Large intestine (tissue), 3 donors: ENCODE results near the gene DST. TPM values are rescaled to one million over a fixed set of nuclear protein-coding genes. Genes with fewer than 3 reads are reported as not detected.
A peak's percentile ranks its signal among the peaks of the same experiment; 100 is the strongest.

Experiments used
- DNase-seq, 2 donors: peaks; one replicate each; pipeline versions ENCODE4 v3.0.0 to v3.0.0-alpha.2; 2013
- H3K27ac ChIP-seq: one replicate; pipeline ENCODE4 v1.5.1; 2013; ENCODE audit warnings: low read length
- H3K27me3 ChIP-seq: 2 replicates; pipeline ENCODE4 v1.6.1; 2013; ENCODE audit warnings: low read length; ENCODE audit not compliant: control insufficient read depth, insufficient read depth
- H3K36me3 ChIP-seq: 2 replicates; pipeline ENCODE4 v1.6.1; 2013; ENCODE audit warnings: low read length; ENCODE audit not compliant: control insufficient read depth, insufficient read depth
- H3K4me1 ChIP-seq: one replicate; pipeline ENCODE4 v1.6.1; 2013; ENCODE audit warnings: low read length; ENCODE audit not compliant: control insufficient read depth, insufficient read depth
- H3K4me3 ChIP-seq: one replicate; pipeline ENCODE4 v1.5.1; 2013; ENCODE audit warnings: low read length
- H3K9me3 ChIP-seq: one replicate; pipeline ENCODE4 v1.6.1; 2013; ENCODE audit warnings: mild to moderate bottlenecking, low read depth, low read length, moderate library complexity; ENCODE audit not compliant: control insufficient read depth
- WGBS: methylation state at CpG from one replicate; pipeline ENCODE4 v1.1.5; 2013; ENCODE audit warnings: low lambda C conversion rate; ENCODE audit not compliant: insufficient coverage; 5-methylcytosine and 5-hydroxymethylcytosine counted together
- polyA plus RNA-seq: library from polyadenylated mRNA; unstranded; fragments of 120-200 nt; gene quantifications from one replicate; pipeline ENCODE4 v1.2.1, GENCODE V29; 2013

DST gene
- polyA plus RNA-seq, 1 donor = 234 TPM

- WGBS = 40% methylated on average over 2 of the region's 4 CpGs
- peak overlapping the region; percentile 34 for H3K27ac ChIP-seq
- no peaks in the 10 kb centered on the region for H3K9me3 ChIP-seq
- no peaks in the 10 kb centered on the region for H3K27me3 ChIP-seq
- H3K4me3 ChIP-seq = no peak overlapping the region
- peak; percentile 23 to 61 for DNase-seq
- peaks cover 4% of the 10 kb centered on the region for H3K4me1 ChIP-seq
- peaks cover 75% of the 10 kb centered on the region for H3K36me3 ChIP-seq
These were observed 166.8 kb downstream of the DST start for GRCh38 chr6:56475736-56476457.

GRCh38 chr6:56474532-56474931, 168.2 kb downstream of the DST start:
- H3K27ac ChIP-seq = no peak overlapping the region
- no peak for DNase-seq
- peaks cover 73% of the 10 kb centered on the region for H3K36me3 ChIP-seq
- H3K4me3 ChIP-seq = no peak overlapping the region
- no peaks in the 10 kb centered on the region for H3K9me3 ChIP-seq
- H3K4me1 ChIP-seq = peaks cover 4% of the 10 kb centered on the region
- WGBS = no CpG with 5 or more reads among the region's 1 CpG
- H3K27me3 ChIP-seq = no peaks in the 10 kb centered on the region

- no peaks in the 10 kb centered on the region for H3K9me3 ChIP-seq
- no peaks in the 10 kb centered on the region for H3K4me1 ChIP-seq
- 93% methylated on average over 3 of the region's 13 CpGs for WGBS
- H3K4me3 ChIP-seq = no peak overlapping the region
- peaks cover 61% of the 10 kb centered on the region for H3K36me3 ChIP-seq
- H3K27ac ChIP-seq = no peak overlapping the region
- no peak for DNase-seq
- no peaks in the 10 kb centered on the region for H3K27me3 ChIP-seq
These were observed 179.2 kb downstream of the DST start for GRCh38 chr6:56463443-56463842.

- Histone ChIP-seq H3K9me3 (no peaks in the 10 kb centered on the region), H3K36me3 (peaks cover 59% of the 10 kb centered on the region), H3K27ac (no peak overlapping the region), H3K4me1 (no peaks in the 10 kb centered on the region), H3K27me3 (no peaks in the 10 kb centered on the region), H3K4me3 (no peak overlapping the region)
- DNase-seq = no peak
- 100% methylated on average over 2 of the region's 13 CpGs for WGBS
These were observed 183.5 kb downstream of the DST start for GRCh38 chr6:56459030-56459805.

- no peaks in the 10 kb centered on the region for H3K27me3 ChIP-seq
- no peak for DNase-seq
- 100% methylated on average over 4 of the region's 5 CpGs for WGBS
- no peaks in the 10 kb centered on the region for H3K9me3 ChIP-seq
- H3K27ac ChIP-seq = no peak overlapping the region
- peaks cover 54% of the 10 kb centered on the region for H3K36me3 ChIP-seq
- no peaks in the 10 kb centered on the region for H3K4me1 ChIP-seq
- no peak overlapping the region for H3K4me3 ChIP-seq
These were observed 184.3 kb downstream of the DST start for GRCh38 chr6:56458324-56458884.

- Histone ChIP-seq H3K4me1 (no peaks in the 10 kb centered on the region), H3K4me3 (no peak overlapping the region), H3K36me3 (peaks cover 45% of the 10 kb centered on the region), H3K9me3 (no peaks in the 10 kb centered on the region), H3K27me3 (no peaks in the 10 kb centered on the region), H3K27ac (no peak overlapping the region)
- DNase-seq = no peak
- WGBS = 80% methylated on average over 1 of the region's 2 CpGs
These were observed 185.9 kb downstream of the DST start for GRCh38 chr6:56456785-56457184.

- no peak for DNase-seq
- Histone ChIP-seq H3K4me1 (no peaks in the 10 kb centered on the region), H3K27ac (no peak overlapping the region), H3K27me3 (no peaks in the 10 kb centered on the region), H3K4me3 (no peak overlapping the region), H3K9me3 (no peaks in the 10 kb centered on the region), H3K36me3 (peaks cover 5% of the 10 kb centered on the region)
- WGBS = 67% methylated on average over 1 of the region's 2 CpGs
These were observed 191.6 kb downstream of the DST start for GRCh38 chr6:56450882-56451739.

GRCh38 chr6:56450376-56450775, 192.3 kb downstream of the DST start:
- WGBS = 100% methylated on average over 1 of the region's 3 CpGs
- DNase-seq = no peak
- Histone ChIP-seq H3K27ac (no peak overlapping the region), H3K27me3 (no peaks in the 10 kb centered on the region), H3K4me3 (no peak overlapping the region), H3K9me3 (no peaks in the 10 kb centered on the region), H3K36me3 (peaks cover 5% of the 10 kb centered on the region), H3K4me1 (no peaks in the 10 kb centered on the region)

GRCh38 chr6:56448046-56448445, 194.6 kb downstream of the DST start:
- H3K4me3 ChIP-seq = no peak overlapping the region
- H3K9me3 ChIP-seq = no peaks in the 10 kb centered on the region
- no peak for DNase-seq
- H3K4me1 ChIP-seq = no peaks in the 10 kb centered on the region
- WGBS = 88% methylated on average over 1 of the region's 1 CpG
- H3K27me3 ChIP-seq = no peaks in the 10 kb centered on the region
- no peaks in the 10 kb centered on the region for H3K36me3 ChIP-seq
- no peak overlapping the region for H3K27ac ChIP-seq

GRCh38 chr6:56445818-56446217, 196.9 kb downstream of the DST start:
- peak in 1 of 2 donors; percentile 5 for DNase-seq
- no peak overlapping the region for H3K27ac ChIP-seq
- H3K4me1 ChIP-seq = peaks cover 9% of the 10 kb centered on the region
- H3K4me3 ChIP-seq = no peak overlapping the region
- WGBS = 95% methylated on average over 3 of the region's 8 CpGs
- no peaks in the 10 kb centered on the region for H3K36me3 ChIP-seq
- H3K9me3 ChIP-seq = no peaks in the 10 kb centered on the region
- H3K27me3 ChIP-seq = no peaks in the 10 kb centered on the region
